ENCODE results near the gene TGFBR3L. TPM values are rescaled to one million over a fixed set of nuclear protein-coding genes. Genes with fewer than 3 reads are reported as not detected.
A peak's percentile ranks its signal among the peaks of the same experiment; 100 is the strongest.

The TGFBR3L gene
- total RNA-seq, 1 donor from 2014 or later: 2.8 TPM

GRCh38 chr19:7866399-7867091, 48.1 kb upstream of the TGFBR3L start:
- Histone ChIP-seq H3K27ac (ENCODE audit: low read depth, low read length) (no peak overlapping the region), H3K27me3 (ENCODE audit: insufficient read depth, low read length) (peaks cover 11% of the 10 kb centered on the region), H3K4me1 (ENCODE audit: insufficient read depth, low read length) (peaks cover 5% of the 10 kb centered on the region), H3K9me3 (ENCODE audit: insufficient read depth, low read depth, low read length) (no peaks in the 10 kb centered on the region), H3K4me3 (ENCODE audit: insufficient read depth, low read depth, low read length) (no peak overlapping the region), H3K9ac (ENCODE audit: low read length) (no peak overlapping the region), H3K36me3 (ENCODE audit: insufficient read depth, low read length) (no peaks in the 10 kb centered on the region), H2AFZ (ENCODE audit: low read depth, low read length) (no peak overlapping the region), H3K79me2 (ENCODE audit: insufficient read depth, low read length) (no peaks in the 10 kb centered on the region), H4K20me1 (ENCODE audit: insufficient read depth, low read length) (peaks cover 12% of the 10 kb centered on the region), H3K4me2 (ENCODE audit: low read length) (no peak overlapping the region)
- DNase-seq (ENCODE audit: low read depth): no peak
- Mint-ChIP-seq H3K4me3 (ENCODE audit: unreplicated experiment) (no peak overlapping the region), H3K27me3 (ENCODE audit: low read depth, unreplicated experiment) (peaks cover 20% of the 10 kb centered on the region), H3K36me3 (ENCODE audit: low read depth, unreplicated experiment) (no peaks in the 10 kb centered on the region), H3K9me3 (ENCODE audit: unreplicated experiment) (no peaks in the 10 kb centered on the region), H3K27ac (ENCODE audit: unreplicated experiment) (no peak overlapping the region), H3K4me1 (ENCODE audit: low read depth, unreplicated experiment) (peaks cover 4% of the 10 kb centered on the region)
- TF ChIP-seq EZH2 (IDR thresholded peaks at IDR 0.05; ENCODE audit: insufficient read depth, low read length) (no peak), CTCF (IDR thresholded peaks at IDR 0.05; ENCODE audit: insufficient read depth, low read depth, low read length) (no peak)
- no peak for FAIRE-seq

GRCh38 chr19:7867092-7867844, 47.4 kb upstream of the TGFBR3L start:
- Histone ChIP-seq H3K4me1 (ENCODE audit: insufficient read depth, low read length) (peaks cover 10% of the 10 kb centered on the region), H3K4me3 (ENCODE audit: insufficient read depth, low read depth, low read length) (no peak overlapping the region), H2AFZ (ENCODE audit: low read depth, low read length) (no peak overlapping the region), H3K79me2 (ENCODE audit: insufficient read depth, low read length) (no peaks in the 10 kb centered on the region), H3K4me2 (ENCODE audit: low read length) (no peak overlapping the region), H3K27me3 (ENCODE audit: insufficient read depth, low read length) (peaks cover 11% of the 10 kb centered on the region), H4K20me1 (ENCODE audit: insufficient read depth, low read length) (peaks cover 10% of the 10 kb centered on the region), H3K27ac (ENCODE audit: low read depth, low read length) (no peak overlapping the region), H3K9ac (ENCODE audit: low read length) (no peak overlapping the region), H3K9me3 (ENCODE audit: insufficient read depth, low read depth, low read length) (no peaks in the 10 kb centered on the region), H3K36me3 (ENCODE audit: insufficient read depth, low read length) (no peaks in the 10 kb centered on the region)
- no peak overlapping the region for H3K27ac Mint-ChIP-seq (ENCODE audit: unreplicated experiment)
- peaks cover 4% of the 10 kb centered on the region for H3K4me1 Mint-ChIP-seq (ENCODE audit: low read depth, unreplicated experiment)
- H3K36me3 Mint-ChIP-seq (ENCODE audit: low read depth, unreplicated experiment): no peaks in the 10 kb centered on the region
- TF ChIP-seq EZH2 (IDR thresholded peaks at IDR 0.05; ENCODE audit: insufficient read depth, low read length) (no peak), CTCF (IDR thresholded peaks at IDR 0.05; ENCODE audit: insufficient read depth, low read depth, low read length) (no peak)
- peaks cover 20% of the 10 kb centered on the region for H3K27me3 Mint-ChIP-seq (ENCODE audit: low read depth, unreplicated experiment)
- FAIRE-seq: no peak
- no peak overlapping the region for H3K4me3 Mint-ChIP-seq (ENCODE audit: unreplicated experiment)
- no peak for DNase-seq (ENCODE audit: low read depth)
- H3K9me3 Mint-ChIP-seq (ENCODE audit: unreplicated experiment): no peaks in the 10 kb centered on the region

GRCh38 chr19:7868326-7868670, 46.3 kb upstream of the TGFBR3L start:
- H3K27ac ChIP-seq (ENCODE audit: low read depth, low read length): no peak overlapping the region
- no peak for FAIRE-seq

More at GRCh38 chr19:7868326-7868670, 46.3 kb upstream of the TGFBR3L start:
- H3K4me3 Mint-ChIP-seq (ENCODE audit: unreplicated experiment): no peak overlapping the region
- H3K9ac ChIP-seq (ENCODE audit: low read length): no peak overlapping the region
- H3K27me3 ChIP-seq (ENCODE audit: insufficient read depth, low read length): peaks cover 16% of the 10 kb centered on the region
- no peak for DNase-seq (ENCODE audit: low read depth)
- no peaks in the 10 kb centered on the region for H3K9me3 Mint-ChIP-seq (ENCODE audit: unreplicated experiment)
- H3K4me2 ChIP-seq (ENCODE audit: low read length): peak overlapping the region; percentile 70
- peaks cover 12% of the 10 kb centered on the region for H3K4me1 ChIP-seq (ENCODE audit: insufficient read depth, low read length)
- H2AFZ ChIP-seq (ENCODE audit: low read depth, low read length): no peak overlapping the region
- no peaks in the 10 kb centered on the region for H3K36me3 ChIP-seq (ENCODE audit: insufficient read depth, low read length)
- H3K4me3 ChIP-seq (ENCODE audit: insufficient read depth, low read depth, low read length): no peak overlapping the region
- TF ChIP-seq EZH2 (IDR thresholded peaks at IDR 0.05; ENCODE audit: insufficient read depth, low read length) (no peak), CTCF (IDR thresholded peaks at IDR 0.05; ENCODE audit: insufficient read depth, low read depth, low read length) (no peak)
- H3K27ac Mint-ChIP-seq (ENCODE audit: unreplicated experiment): no peak overlapping the region
- peaks cover 20% of the 10 kb centered on the region for H3K27me3 Mint-ChIP-seq (ENCODE audit: low read depth, unreplicated experiment)
- peaks cover 4% of the 10 kb centered on the region for H3K4me1 Mint-ChIP-seq (ENCODE audit: low read depth, unreplicated experiment)
- H3K36me3 Mint-ChIP-seq (ENCODE audit: low read depth, unreplicated experiment): no peaks in the 10 kb centered on the region
- H4K20me1 ChIP-seq (ENCODE audit: insufficient read depth, low read length): peaks cover 10% of the 10 kb centered on the region
- no peaks in the 10 kb centered on the region for H3K9me3 ChIP-seq (ENCODE audit: insufficient read depth, low read depth, low read length)
- no peaks in the 10 kb centered on the region for H3K79me2 ChIP-seq (ENCODE audit: insufficient read depth, low read length)

Data from astrocyte (in vitro differentiated cells and primary cell).